GM12891 (cell line): ENCODE data around the gene FAM222A.

Source experiments
- POLR2A ChIP-seq: IDR thresholded peaks from 2 replicates; pipeline ENCODE4 v1.6.1; 2011; ENCODE audit warnings: low read depth, low read length, control low read depth
- POLR2AphosphoS5 ChIP-seq: IDR thresholded peaks from 2 replicates; pipeline ENCODE4 v1.6.1; 2011; ENCODE audit warnings: low read depth, low read length, control low read depth
- POU2F2 ChIP-seq: IDR thresholded peaks from 2 replicates; pipeline ENCODE4 v1.6.1; 2011; ENCODE audit warnings: low read depth, mild to moderate bottlenecking, control low read depth, low read length, moderate library complexity

- TF ChIP-seq POLR2A = no peak
- no peak for TF ChIP-seq POU2F2
- no peak for TF ChIP-seq POLR2AphosphoS5
Observed at GRCh38 chr12:109728921-109729320, 15.3 kb downstream of the FAM222A start.
